Measurements from ENCODE around the gene ADAMTS18. TPM values are rescaled to one million over a fixed set of nuclear protein-coding genes. Genes with fewer than 3 reads are reported as not detected.

ADAMTS18 gene
- total RNA-seq, 1 experiment from 2014 or later = not detected

DNA sequence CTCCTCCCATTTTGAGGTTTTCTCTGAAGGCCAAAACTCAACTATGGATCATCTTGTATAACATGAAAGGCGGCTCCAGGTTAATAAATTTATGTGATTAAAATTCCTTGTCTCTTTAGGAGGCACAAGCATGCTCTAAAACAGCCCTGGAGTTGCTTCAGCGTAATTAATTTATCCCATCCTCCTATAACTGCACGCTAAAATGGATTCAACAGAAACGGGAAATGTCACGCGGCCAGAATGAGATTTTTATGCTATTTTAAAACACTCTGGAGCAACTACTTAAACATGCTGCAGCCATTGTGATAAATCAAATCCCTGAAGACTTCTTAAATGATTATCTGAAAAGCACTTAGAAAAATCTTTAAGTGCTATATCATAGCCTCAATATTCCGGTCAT lies 106.6 kb downstream of the ADAMTS18 start:
- no peak for DNase-seq (ENCODE audit: low spot score)

- no peak for DNase-seq (ENCODE audit: low spot score)
Observed at GRCh38 chr16:77327717-77328116, 107.1 kb downstream of the ADAMTS18 start.

DNA sequence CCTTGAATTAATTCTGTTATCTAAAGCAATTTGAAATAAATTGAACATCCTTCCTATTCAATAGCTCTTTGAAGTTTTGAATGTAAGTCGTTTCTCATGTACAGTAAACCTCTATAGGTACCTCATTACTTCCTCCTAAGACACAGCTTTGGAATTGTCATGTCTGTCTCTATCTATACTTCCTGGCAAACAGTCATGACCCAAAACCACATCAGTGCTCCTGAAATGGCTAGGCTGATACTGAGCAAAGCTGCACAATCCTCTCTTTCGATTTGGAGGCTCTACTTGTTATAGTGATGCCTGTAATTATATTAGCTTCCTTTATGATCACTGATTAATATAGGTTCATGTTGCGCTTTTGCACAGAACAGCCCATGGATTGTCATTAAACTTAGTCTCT lies 110.1 kb downstream of the ADAMTS18 start:
- DNase-seq (ENCODE audit: low spot score) = no peak

GRCh38 chr16:77323695-77324094 lies 111.1 kb downstream of the ADAMTS18 start:
- no peak for DNase-seq (ENCODE audit: low spot score)

GRCh38 chr16:77322757-77323156 lies 112.1 kb downstream of the ADAMTS18 start:
- DNase-seq (ENCODE audit: low spot score) = no peak

GRCh38 chr16:77317059-77317458 lies 117.8 kb downstream of the ADAMTS18 start:
- no peak for DNase-seq (ENCODE audit: low spot score)

- no peak for DNase-seq (ENCODE audit: low spot score)
Observed at GRCh38 chr16:77310877-77311276, 124.0 kb downstream of the ADAMTS18 start.

- no peak for DNase-seq (ENCODE audit: low spot score)
Observed at GRCh38 chr16:77308163-77308561, 126.7 kb downstream of the ADAMTS18 start.

DNA sequence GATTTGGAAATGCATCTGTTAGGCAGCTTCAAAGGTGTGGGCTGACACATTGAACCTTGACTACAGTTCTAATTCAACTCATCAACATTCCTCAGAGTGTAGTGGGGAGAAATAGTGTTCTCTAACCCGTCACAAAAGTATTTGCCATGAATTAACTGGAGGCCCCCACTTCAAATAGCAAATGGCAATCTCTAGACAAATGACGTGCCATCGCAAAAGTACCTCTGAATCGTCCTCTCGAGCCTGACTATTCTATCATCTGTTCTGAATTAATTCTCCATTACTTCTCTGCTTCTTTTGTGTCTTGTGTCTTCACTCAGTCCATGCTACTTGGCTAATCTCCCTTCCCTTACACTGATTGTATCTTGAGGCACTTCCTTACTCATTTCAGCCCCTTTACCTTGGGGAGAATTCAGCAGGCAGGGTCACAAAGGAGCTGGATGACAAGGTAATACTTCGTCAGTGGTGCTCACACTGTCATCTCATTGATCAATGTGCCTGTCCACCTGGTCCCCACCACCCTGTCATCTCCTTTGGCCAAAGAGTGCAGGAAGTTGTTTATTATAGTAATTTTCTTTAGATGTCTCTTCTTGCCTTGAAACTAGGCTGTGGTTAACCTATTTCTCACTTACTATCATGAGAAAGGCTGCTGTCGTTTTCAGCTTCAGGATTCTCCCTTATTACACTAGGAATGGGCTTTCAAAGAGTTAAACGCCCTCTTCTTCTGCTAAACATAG lies 127.2 kb downstream of the ADAMTS18 start:
- no peak for DNase-seq (ENCODE audit: low spot score)

GRCh38 chr16:77306075-77306474 lies 128.8 kb downstream of the ADAMTS18 start:
- DNase-seq (ENCODE audit: low spot score) = no peak

- DNase-seq (ENCODE audit: low spot score) = no peak
Observed at GRCh38 chr16:77304877-77305276, 130.0 kb downstream of the ADAMTS18 start.

DNA sequence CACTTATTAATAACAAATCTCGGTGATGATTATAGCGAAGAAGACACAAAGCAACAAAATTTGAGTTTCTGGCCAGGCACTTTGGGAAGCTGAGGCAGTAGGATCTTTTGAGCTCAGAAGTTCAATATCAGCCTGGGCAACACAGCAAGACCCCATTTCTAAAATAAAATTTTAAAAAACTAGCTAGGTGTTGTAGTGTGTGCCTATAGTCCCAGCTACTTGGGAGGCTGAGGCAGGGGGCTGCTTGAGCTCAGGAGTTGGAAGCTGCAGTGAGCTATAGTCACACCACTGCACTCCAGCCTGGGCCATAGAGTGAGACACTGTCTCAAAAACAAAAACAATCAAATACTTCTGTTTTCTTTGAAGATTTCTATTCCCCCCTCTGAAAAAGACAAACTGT lies 130.7 kb downstream of the ADAMTS18 start:
- no peak for DNase-seq (ENCODE audit: low spot score)

- no peak for DNase-seq (ENCODE audit: low spot score)
Observed at GRCh38 chr16:77302674-77303073, 132.2 kb downstream of the ADAMTS18 start.

DNA sequence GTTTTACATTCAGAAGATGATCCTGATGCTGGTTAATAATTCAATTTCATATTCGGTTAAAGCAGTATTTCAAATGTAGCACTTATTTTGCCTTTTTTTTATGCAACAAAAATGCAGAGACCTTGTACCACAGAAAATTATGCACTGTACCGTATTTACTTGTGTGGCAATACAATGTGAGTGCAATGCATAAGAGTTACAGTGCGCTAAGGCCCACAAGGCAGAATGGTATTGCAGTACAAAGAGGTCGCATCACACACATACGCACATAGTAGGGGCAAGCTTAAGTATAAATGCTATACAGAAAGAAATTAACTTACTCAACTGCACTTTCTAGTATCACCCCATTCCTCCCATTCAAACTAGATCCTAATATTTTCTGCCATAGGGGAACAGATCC lies 132.6 kb downstream of the ADAMTS18 start:
- DNase-seq (ENCODE audit: low spot score) = no peak

DNA sequence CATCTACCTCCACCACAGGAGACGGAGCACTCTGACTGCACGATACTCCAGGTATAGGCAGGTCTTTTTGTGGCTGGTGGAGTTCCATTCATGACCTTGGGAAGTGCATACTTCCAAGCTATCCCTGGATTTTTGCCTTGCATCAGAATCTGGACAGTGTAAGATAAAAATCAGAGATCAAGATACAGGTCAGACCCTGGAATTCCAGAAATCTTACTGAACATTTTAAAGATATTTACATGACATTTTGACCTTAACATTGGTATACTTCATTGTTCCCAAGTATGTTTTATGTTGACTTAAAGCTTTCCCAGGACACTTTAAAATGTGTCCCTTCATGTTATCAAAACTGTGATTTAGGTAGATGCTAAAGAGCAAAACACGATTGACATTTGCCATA lies 134.6 kb downstream of the ADAMTS18 start:
- no peak for DNase-seq (ENCODE audit: low spot score)

- no peak for DNase-seq (ENCODE audit: low spot score)
Observed at GRCh38 chr16:77299395-77299794, 135.4 kb downstream of the ADAMTS18 start.

DNA sequence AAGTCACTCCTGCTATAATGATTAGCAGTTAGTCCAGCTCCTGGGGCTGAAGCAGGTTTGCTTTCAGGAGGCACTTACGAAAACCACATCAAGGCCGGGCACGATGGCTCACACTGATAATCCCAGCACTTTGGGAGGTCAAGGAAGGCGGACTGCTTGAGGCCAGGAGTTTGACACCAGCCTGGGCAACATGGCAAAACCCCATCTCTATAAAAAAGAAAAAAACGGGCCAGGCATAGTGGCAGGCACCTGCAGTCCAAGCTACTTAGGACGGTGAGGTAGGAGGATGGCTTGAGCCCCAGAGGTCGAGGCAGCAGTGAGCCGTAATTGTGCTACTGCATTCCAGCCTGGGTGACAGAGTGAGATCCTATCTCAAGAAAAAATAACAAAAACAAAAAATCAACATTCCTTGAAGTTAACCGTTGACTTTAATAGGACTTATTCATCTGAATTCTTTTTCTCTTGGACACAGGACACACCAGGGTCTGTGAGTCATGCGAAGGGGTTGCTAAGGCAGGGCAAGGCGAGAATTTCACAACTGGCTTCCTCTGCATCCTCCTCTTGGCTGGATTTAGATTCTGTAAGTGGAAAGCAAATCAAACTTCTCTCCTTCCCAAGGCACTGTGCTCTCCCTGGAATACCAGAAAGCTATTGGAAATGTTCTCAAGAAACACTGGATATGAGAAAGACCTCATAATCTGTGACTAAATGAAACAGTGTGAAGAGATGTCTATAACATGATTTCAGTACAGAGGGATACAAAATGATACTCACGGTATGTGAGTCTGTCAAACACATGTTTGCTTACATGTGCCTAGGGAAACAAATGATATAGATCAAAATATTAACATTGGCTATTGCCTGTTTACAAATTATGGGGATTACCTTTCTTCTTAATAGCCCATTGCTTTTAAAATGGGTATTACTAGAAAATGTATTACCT lies 136.1 kb downstream of the ADAMTS18 start:
- no peak for DNase-seq (ENCODE audit: low spot score)

GRCh38 chr16:77297996-77298395 lies 136.8 kb downstream of the ADAMTS18 start:
- no peak for DNase-seq (ENCODE audit: low spot score)

DNA sequence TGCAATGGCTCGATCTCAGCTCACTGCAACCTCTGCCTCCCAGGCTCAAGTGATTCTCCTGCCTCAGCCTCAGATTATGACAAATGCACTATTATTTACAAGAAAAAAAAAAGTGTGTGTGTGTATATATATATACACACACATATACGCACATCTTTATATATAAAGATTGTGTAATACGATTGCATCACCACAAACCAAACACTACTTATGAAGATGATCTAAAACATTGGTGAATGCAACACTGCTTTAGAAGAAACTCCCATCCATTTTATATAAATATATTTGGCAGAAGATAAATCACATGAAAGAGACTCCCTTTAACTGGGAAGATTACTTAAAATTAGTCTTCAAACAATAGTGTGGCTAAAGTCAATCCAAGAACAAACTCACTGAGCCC lies 138.9 kb downstream of the ADAMTS18 start:
- no peak for DNase-seq (ENCODE audit: low spot score)

DNA sequence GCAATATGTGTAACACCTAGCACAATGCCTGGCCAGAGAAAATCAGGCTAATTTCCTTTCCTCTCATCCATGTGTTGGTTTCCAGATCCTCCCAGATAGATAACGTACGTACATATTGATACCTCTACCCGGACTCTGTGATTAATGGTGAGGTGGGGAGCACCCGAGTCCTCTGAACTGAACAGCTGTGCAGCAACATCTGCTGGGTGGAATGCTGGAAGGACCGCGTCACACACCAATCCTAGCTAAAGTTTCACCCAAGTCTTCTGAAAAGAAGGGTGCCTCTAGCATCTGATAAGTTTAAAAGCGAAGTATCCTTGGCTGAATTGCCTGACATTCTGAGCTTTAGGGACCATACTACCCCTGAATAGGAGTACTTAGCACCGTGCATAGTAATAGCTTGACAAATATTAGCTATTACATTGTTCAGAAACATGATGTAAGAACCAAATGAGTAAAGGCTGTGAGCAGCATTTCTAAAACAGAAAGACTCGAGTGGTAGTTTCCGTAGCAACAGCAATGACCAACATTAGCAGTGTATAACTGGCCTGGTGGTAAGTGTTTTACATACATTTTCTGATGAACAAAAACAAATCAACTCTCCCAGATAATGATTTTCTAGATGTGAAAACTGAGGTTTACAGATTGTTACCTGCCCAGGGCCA lies 144.3 kb downstream of the ADAMTS18 start:
- no peak for DNase-seq (ENCODE audit: low spot score)

DNA sequence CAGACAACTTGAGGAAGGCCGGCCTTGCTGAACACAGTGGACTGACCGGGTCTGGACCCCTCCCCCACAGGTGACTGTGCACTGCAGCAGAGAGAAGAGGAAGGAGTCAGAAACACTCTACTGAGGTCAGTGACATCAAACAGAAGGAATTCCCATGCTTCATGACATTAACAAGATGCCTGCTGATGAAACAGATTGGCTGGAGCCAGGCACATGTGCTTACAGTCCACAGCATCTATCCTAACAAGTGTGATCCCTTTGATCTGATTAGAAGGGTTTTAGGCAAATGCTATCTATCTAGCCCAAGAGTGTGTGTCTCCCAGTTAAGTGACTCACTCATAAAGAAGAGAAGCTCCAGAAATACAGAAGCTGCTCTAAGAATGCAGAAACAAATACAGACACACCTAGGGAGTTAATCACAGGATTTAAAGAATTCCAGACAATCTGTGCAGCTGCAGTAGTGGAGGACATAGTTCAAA lies 145.5 kb downstream of the ADAMTS18 start:
- no peak for DNase-seq (ENCODE audit: low spot score)

- DNase-seq (ENCODE audit: low spot score) = no peak
Observed at GRCh38 chr16:77288222-77288621, 146.6 kb downstream of the ADAMTS18 start.

All from HT-29 (cell line).